VCaP (cell line): Measurements from ENCODE around the gene MITF.

ENCODE experiments used
- H3K27ac ChIP-seq: fragments of 450-650 bp; 2 replicates; pipeline ENCODE4 v1.5.1; 2017
- CTCF ChIP-seq: fragments of 450-650 bp; conservative IDR thresholded peaks from 2 replicates; pipeline ENCODE4 v1.5.1; 2017; ENCODE audit warnings: mild to moderate bottlenecking, moderate library complexity

Gene MITF

GRCh38 chr3:69747511-69748258 is 8.4 kb downstream of the MITF start:
- H3K27ac ChIP-seq: no peak overlapping the region
- no peak for TF ChIP-seq CTCF

DNA sequence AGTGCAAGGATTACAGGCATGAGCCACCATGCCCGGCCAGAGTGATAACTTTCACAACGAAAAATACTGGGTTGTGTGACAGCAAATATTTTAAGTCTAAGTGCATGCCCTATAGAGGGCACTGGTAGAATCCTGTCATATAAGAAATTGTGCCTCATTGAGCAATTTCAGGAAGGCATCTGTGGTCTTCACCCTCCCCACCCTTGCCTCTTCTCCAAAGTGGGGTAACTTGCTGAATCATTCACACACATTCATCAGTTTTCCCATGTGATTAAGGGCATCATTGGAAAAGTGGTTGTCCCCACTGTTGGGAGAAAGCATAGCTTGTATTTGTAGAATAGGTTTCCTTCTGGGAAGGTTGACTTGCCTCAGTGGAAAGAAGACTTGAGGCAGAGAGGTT is 9.2 kb downstream of the MITF start:
- TF ChIP-seq CTCF: no peak

GRCh38 chr3:69749461-69749860 is 10.2 kb downstream of the MITF start:
- no peak for TF ChIP-seq CTCF
- no peak overlapping the region for H3K27ac ChIP-seq

More for the DNA sequence above, 9.2 kb downstream of the MITF start:
- no peak overlapping the region for H3K27ac ChIP-seq

GRCh38 chr3:69750549-69750948 is 11.3 kb downstream of the MITF start:
- no peak overlapping the region for H3K27ac ChIP-seq
- TF ChIP-seq CTCF: no peak

DNA sequence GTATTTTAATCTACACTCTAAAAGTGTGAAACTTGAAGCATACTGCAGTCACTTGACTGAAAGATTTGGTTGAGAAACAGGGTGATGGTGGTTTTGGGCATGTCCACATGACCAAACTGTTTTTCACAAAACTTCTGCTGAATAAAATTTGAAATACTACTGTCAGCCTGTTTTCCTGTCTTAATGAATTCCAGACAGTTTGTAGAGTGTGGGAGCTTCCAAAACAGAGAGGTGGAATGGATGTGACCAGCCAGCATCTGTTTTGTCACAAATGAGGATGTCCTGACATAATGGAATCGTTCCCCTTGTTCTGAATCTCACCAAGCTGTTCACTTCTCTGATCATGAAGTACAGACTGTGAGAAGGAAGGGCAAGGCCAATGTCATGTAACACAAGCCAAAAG is 11.8 kb downstream of the MITF start:
- no peak overlapping the region for H3K27ac ChIP-seq
- TF ChIP-seq CTCF: no peak

DNA sequence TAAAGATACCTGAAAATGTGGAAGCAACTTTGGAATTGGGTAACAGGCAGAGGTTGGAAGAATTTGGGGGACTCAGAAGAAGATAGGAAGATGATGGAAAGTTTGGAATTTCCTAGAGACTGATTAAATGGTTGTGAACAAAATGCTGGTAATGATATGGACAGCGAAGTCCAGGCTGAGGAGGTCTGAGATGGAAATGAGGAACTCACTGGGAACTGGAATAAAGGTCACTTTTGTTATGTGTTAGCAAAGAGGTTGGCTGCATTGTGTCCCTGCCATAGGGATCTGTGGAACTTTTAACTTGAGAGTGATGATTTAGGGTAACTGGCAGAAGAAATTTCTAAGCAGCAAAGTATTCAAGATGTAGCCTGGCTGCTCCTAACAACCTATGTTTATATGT is 13.0 kb downstream of the MITF start:
- no peak overlapping the region for H3K27ac ChIP-seq
- no peak for TF ChIP-seq CTCF

GRCh38 chr3:69753179-69753775 is 14.0 kb downstream of the MITF start:
- H3K27ac ChIP-seq: no peak overlapping the region
- TF ChIP-seq CTCF: no peak
